T-cell (primary cell): ENCODE measurements around the gene KCNJ8. TPM values are rescaled to one million over a fixed set of nuclear protein-coding genes. Genes with fewer than 3 reads are reported as not detected.

Experiments used
- ATAC-seq, 4 experiments: fragments of 200-7000 bp in 3 of 4; fragments of 150-1000 bp in 1 of 4; cut with Tn5 transposase; replicated peaks in 1 of 4; 1 replicate in 3 of 4; 2 replicates in 1 of 4; pipeline ENCODE4 v1.10.0; 2021; ENCODE audit warnings: moderate library complexity in 3 of 4, mild to moderate bottlenecking in 2 of 4, moderate number of reproducible peaks in 1 of 4
- CTCF ChIA-PET, 2 donors: fragments of 300-600 bp; sonication (Branson Sonifier 250); formaldehyde crosslinking; loops; one replicate each; lab custom pipeline; 2022; ENCODE audit warnings: antibody characterized with exemption in 2 of 2; lab: Charles Lee
- POLR2A ChIA-PET, 2 donors: fragments of 300-600 bp; sonication (Branson Sonifier 250); formaldehyde crosslinking; loops; one replicate each; lab custom pipeline; 2022; ENCODE audit warnings: antibody characterized with exemption in 2 of 2; lab: Charles Lee
- DNase-seq, 35 experiments: peaks; one replicate each; pipeline versions ENCODE4 v3.0.0 to v3.0.0-alpha.2; 2013 to 2023
- H3K27ac ChIP-seq: one replicate; pipeline ENCODE4 v1.5.1; 2013; ENCODE audit warnings: low read length
- H3K27me3 ChIP-seq, 2 experiments: replicated peaks in 1 of 2; 1 replicate in 1 of 2; 2 replicates in 1 of 2; pipeline versions ENCODE4 v1.6.1 to v1.7.0; 2013; ENCODE audit warnings: low read length in 1 of 2, mixed read lengths in 1 of 2; ENCODE audit not compliant: control insufficient read depth in 2 of 2, insufficient read depth in 2 of 2; ENCODE audit errors: extremely low read depth in 1 of 2
- H3K36me3 ChIP-seq, 2 donors: 1 replicate in 1 of 2; 2 replicates in 1 of 2; pipeline versions ENCODE4 v1.6.1 to v1.7.0; 2013; ENCODE audit warnings: low read length in 1 of 2; ENCODE audit not compliant: control insufficient read depth in 2 of 2, insufficient read depth in 1 of 2; ENCODE audit errors: extremely low read depth in 1 of 2
- H3K4me1 ChIP-seq, 2 experiments: 1 replicate in 1 of 2; 2 replicates in 1 of 2; pipeline versions ENCODE4 v1.6.1 to v1.7.0; 2013; ENCODE audit warnings: low read length in 2 of 2, mixed read lengths in 1 of 2; ENCODE audit not compliant: insufficient read depth in 2 of 2, control insufficient read depth in 1 of 2; ENCODE audit errors: extremely low read depth in 1 of 2
- H3K4me3 ChIP-seq, 2 donors: 1 replicate in 1 of 2; 2 replicates in 1 of 2; pipeline versions ENCODE4 v1.5.1 to v1.7.0; 2013; ENCODE audit warnings: mild to moderate bottlenecking in 2 of 2, low read length in 1 of 2, moderate library complexity in 1 of 2; ENCODE audit not compliant: control insufficient read depth in 1 of 2; ENCODE audit errors: extremely low read depth in 1 of 2
- H3K9me3 ChIP-seq: 2 replicates; pipeline ENCODE4 v1.7.0; 2013
- H3K27ac Mint-ChIP-seq, 2 donors: one replicate each; pipeline ENCODE4 v1.8.0; 2020 to 2021; ENCODE audit warnings: mild to moderate bottlenecking in 2 of 2, mixed read lengths in 2 of 2
- H3K27me3 Mint-ChIP-seq, 2 donors: one replicate each; pipeline ENCODE4 v1.8.0; 2021 to 2022; ENCODE audit warnings: mixed read lengths in 2 of 2
- H3K36me3 Mint-ChIP-seq: one replicate; pipeline ENCODE4 v1.8.0; 2021; ENCODE audit warnings: mixed read lengths
- H3K4me1 Mint-ChIP-seq, 3 donors: one replicate each; pipeline ENCODE4 v1.8.0; 2020 to 2022; ENCODE audit warnings: mixed read lengths in 3 of 3, mild to moderate bottlenecking in 1 of 3
- H3K4me3 Mint-ChIP-seq, 3 donors: one replicate each; pipeline ENCODE4 v1.8.0; 2020 to 2022; ENCODE audit warnings: mild to moderate bottlenecking in 3 of 3, mixed read lengths in 3 of 3, moderate library complexity in 3 of 3
- H3K9me3 Mint-ChIP-seq, 3 donors: one replicate each; pipeline ENCODE4 v1.8.0; 2020 to 2022; ENCODE audit warnings: mixed read lengths in 3 of 3
- WGBS: methylation state at CpG from one replicate; pipeline ENCODE4 v1.1.5; 2013; ENCODE audit warnings: missing lambda C conversion rate; ENCODE audit not compliant: insufficient coverage; 5-methylcytosine and 5-hydroxymethylcytosine counted together
- total RNA-seq, 35 experiments: library from RNA in 6 of 35; stranded (reverse) in 6 of 35; fragments of 120-200 nt in 1 of 35; gene quantifications; one replicate each; pipeline versions ENCODE4 v1.2.1 to v1.2.4 and lab custom pipeline; 2013 to 2026

KCNJ8 gene
- total RNA-seq, 5 donors from 2014 or later (not counting 1 experiment from before 2014, with no cell fraction given): 0.41 TPM; not detected in 4

DNA sequence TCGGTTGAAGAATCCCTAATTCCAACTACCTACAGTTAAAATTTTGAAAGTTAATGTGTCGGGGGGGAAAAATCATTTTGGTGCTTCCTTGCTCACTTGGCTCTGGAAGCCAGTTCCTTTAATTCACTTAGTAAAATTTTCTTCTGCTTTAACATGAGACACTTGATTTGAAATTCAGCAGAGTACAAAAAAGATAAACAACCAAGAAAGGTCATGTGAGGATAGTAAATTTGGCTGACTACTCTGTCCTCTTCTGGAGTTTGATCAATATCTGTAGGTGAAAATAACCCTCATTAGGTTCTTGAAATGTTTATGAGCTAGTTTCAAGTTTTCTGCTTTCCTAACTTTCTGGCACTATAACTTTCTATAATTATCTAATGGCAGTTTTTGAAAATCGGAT is 43.4 kb downstream of the KCNJ8 start:
- CTCF ChIA-PET: interaction anchor here in 1 of 2 donors (0.5 kb wide), 1 partner anchor 85 kb away, joined by 3 read pairs; no protein-coding TSS in a partner anchor
- Mint-ChIP-seq H3K4me1 (no peaks in the 10 kb centered on the region), H3K27me3 (peaks cover 29 to 36% of the 10 kb centered on the region in 2 donors), H3K36me3 (no peaks in the 10 kb centered on the region), H3K27ac (no peak overlapping the region), H3K9me3 (peaks cover 0 to 7% (median 0%) of the 10 kb centered on the region in 3 donors), H3K4me3 (no peak overlapping the region)
- POLR2A ChIA-PET: no interaction called here
- ATAC-seq (no peak), DNase-seq (no peak)
- Histone ChIP-seq H3K9me3 (no peaks in the 10 kb centered on the region), H3K4me1 (no peaks in the 10 kb centered on the region), H3K36me3 (no peaks in the 10 kb centered on the region), H3K4me3 (no peak overlapping the region), H3K27me3 (no peaks in the 10 kb centered on the region), H3K27ac (no peak overlapping the region)
- no CpG with 5 or more reads among the region's 3 CpGs for WGBS

- no CpG with 5 or more reads among the region's 5 CpGs for WGBS
- CTCF ChIA-PET: no interaction called here
Observed at GRCh38 chr12:21725731-21726130, 48.8 kb downstream of the KCNJ8 start.

DNA sequence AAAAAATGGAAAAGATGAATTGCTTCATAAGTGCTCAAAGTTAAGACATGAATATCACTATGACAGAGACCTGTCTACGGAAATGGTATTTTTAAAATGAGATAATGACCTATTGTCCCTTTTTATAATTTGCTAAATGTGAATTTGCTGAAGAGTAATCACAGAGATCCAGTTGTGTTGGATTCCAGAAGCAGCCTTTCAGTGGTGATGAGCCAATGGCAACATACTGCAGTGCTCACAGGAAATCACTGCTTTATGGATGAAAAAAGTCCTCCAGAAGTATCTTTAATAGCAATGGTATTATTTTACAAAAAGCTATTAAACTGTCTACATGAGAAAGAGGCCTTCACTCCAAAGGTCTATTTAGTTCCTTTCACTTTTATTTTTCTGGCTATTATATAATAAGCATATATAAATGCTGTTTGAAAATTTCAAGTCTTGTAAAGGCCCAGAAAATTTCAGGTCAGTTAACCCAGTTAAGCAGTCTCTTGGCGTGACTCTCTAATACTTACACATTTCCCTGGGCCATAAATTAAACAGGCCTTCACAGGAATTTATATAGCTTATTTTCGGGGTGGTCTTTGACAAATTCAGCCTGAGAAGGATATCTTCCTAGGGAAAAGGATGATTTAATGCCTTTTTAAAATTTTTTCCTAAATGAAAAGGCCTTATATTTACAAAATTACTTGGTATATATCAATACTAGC is 55.4 kb downstream of the KCNJ8 start:
- no peak overlapping the region for H3K27ac Mint-ChIP-seq
- Histone ChIP-seq H3K36me3 (no peaks in the 10 kb centered on the region), H3K27me3 (no peaks in the 10 kb centered on the region), H3K27ac (no peak overlapping the region), H3K4me1 (no peaks in the 10 kb centered on the region), H3K4me3 (no peak overlapping the region), H3K9me3 (no peaks in the 10 kb centered on the region)
- WGBS: 83% methylated on average over 1 of the region's 3 CpGs
- H3K27me3 Mint-ChIP-seq: peaks cover 3 to 7% of the 10 kb centered on the region in 2 donors
- no peaks in the 10 kb centered on the region for H3K36me3 Mint-ChIP-seq
- ChIA-PET CTCF (no interaction called here), POLR2A (no interaction called here)
- ATAC-seq: no peak
- H3K4me3 Mint-ChIP-seq: no peak overlapping the region
- no peaks in the 10 kb centered on the region for H3K9me3 Mint-ChIP-seq
- no peaks in the 10 kb centered on the region for H3K4me1 Mint-ChIP-seq
- DNase-seq: no peak

More at GRCh38 chr12:21725731-21726130, 48.8 kb downstream of the KCNJ8 start:
- Mint-ChIP-seq H3K9me3 (no peaks in the 10 kb centered on the region), H3K4me3 (no peak overlapping the region), H3K27ac (no peak overlapping the region), H3K36me3 (no peaks in the 10 kb centered on the region), H3K4me1 (no peaks in the 10 kb centered on the region), H3K27me3 (peaks cover 6 to 15% of the 10 kb centered on the region in 2 donors)
- Histone ChIP-seq H3K27ac (no peak overlapping the region), H3K4me1 (no peaks in the 10 kb centered on the region), H3K9me3 (no peaks in the 10 kb centered on the region), H3K27me3 (no peaks in the 10 kb centered on the region), H3K36me3 (no peaks in the 10 kb centered on the region), H3K4me3 (no peak overlapping the region)
- ATAC-seq: no peak
- no peak for DNase-seq
- POLR2A ChIA-PET: no interaction called here

GRCh38 chr12:21718403-21718802 is 56.1 kb downstream of the KCNJ8 start:
- Histone ChIP-seq H3K9me3 (no peaks in the 10 kb centered on the region), H3K4me1 (no peaks in the 10 kb centered on the region), H3K27me3 (no peaks in the 10 kb centered on the region), H3K27ac (no peak overlapping the region), H3K4me3 (no peak overlapping the region), H3K36me3 (no peaks in the 10 kb centered on the region)
- H3K9me3 Mint-ChIP-seq: no peaks in the 10 kb centered on the region
- WGBS: no CpG with 5 or more reads among the region's 1 CpG
- H3K36me3 Mint-ChIP-seq: no peaks in the 10 kb centered on the region
- ATAC-seq (no peak), DNase-seq (no peak)
- H3K27ac Mint-ChIP-seq: no peak overlapping the region
- CTCF ChIA-PET: no interaction called here
- H3K4me1 Mint-ChIP-seq: no peaks in the 10 kb centered on the region
- H3K4me3 Mint-ChIP-seq: no peak overlapping the region
- H3K27me3 Mint-ChIP-seq: peaks cover 5 to 7% of the 10 kb centered on the region in 2 donors
- POLR2A ChIA-PET: no interaction called here

DNA sequence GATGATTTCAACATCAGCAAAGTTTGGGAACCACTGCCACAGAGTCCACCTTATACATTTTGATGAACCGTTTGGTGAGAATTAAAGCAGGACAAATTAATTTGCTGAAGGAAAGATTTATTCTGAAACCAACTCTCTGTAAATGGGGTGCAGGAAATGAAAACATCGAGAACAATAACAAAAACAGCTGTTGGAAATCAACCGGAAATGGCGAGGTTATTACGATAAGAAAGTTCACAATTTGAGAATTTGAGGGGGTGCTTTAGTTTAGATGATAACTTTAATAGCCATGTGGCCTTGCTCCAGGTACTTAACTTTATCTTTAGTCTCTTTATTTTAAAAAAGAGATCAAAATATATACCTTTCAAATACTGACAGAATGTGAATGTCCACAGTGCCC is 56.7 kb downstream of the KCNJ8 start:
- Histone ChIP-seq H3K4me3 (no peak overlapping the region), H3K4me1 (no peaks in the 10 kb centered on the region), H3K27me3 (no peaks in the 10 kb centered on the region), H3K9me3 (no peaks in the 10 kb centered on the region), H3K36me3 (no peaks in the 10 kb centered on the region), H3K27ac (no peak overlapping the region)
- Mint-ChIP-seq H3K27ac (no peak overlapping the region), H3K9me3 (no peaks in the 10 kb centered on the region), H3K4me3 (no peak overlapping the region), H3K4me1 (no peaks in the 10 kb centered on the region), H3K27me3 (peaks cover 5 to 7% of the 10 kb centered on the region in 2 donors), H3K36me3 (no peaks in the 10 kb centered on the region)
- POLR2A ChIA-PET: no interaction called here
- WGBS: no CpG with 5 or more reads among the region's 5 CpGs
- no peak for ATAC-seq
- CTCF ChIA-PET: no interaction called here
- no peak for DNase-seq

- Mint-ChIP-seq H3K4me3 (no peak overlapping the region), H3K4me1 (peaks cover 0 to 6% (median 0%) of the 10 kb centered on the region in 3 donors), H3K9me3 (no peaks in the 10 kb centered on the region), H3K27me3 (peaks cover 5 to 12% of the 10 kb centered on the region in 2 donors), H3K27ac (no peak overlapping the region), H3K36me3 (no peaks in the 10 kb centered on the region)
- ChIA-PET CTCF (interaction anchor here in 1 of 2 donors (0.6 kb wide), 1 partner anchor 29 kb away, joined by 5 read pairs; no protein-coding TSS in a partner anchor), POLR2A (no interaction called here)
- DNase-seq: no peak
- WGBS: 0% methylated on average over 1 of the region's 2 CpGs
- ATAC-seq: no peak
- no peaks in the 10 kb centered on the region for H3K9me3 ChIP-seq
- no peak overlapping the region for H3K27ac ChIP-seq
- no peaks in the 10 kb centered on the region for H3K36me3 ChIP-seq
- H3K4me1 ChIP-seq: no peaks in the 10 kb centered on the region
- no peak overlapping the region for H3K4me3 ChIP-seq
- no peaks in the 10 kb centered on the region for H3K27me3 ChIP-seq
Observed at GRCh38 chr12:21715386-21715785, 59.1 kb downstream of the KCNJ8 start.
